HepG2 (cell line): Measurements from ENCODE around the gene MRPL28. TPM values are rescaled to one million over a fixed set of nuclear protein-coding genes. Genes with fewer than 3 reads are reported as not detected.

Source experiments
- ARID4A ChIP-seq: sonication (generic); formaldehyde crosslinking; IDR thresholded peaks from 2 replicates; pipeline ENCODE4 v1.5.0; 2020; ENCODE audit warnings: mild to moderate bottlenecking, missing genetic modification reagents, borderline replicate concordance
- DMTF1 ChIP-seq: sonication (generic); formaldehyde crosslinking; IDR thresholded peaks from 2 replicates; pipeline ENCODE4 v1.4.0; 2020; ENCODE audit warnings: mild to moderate bottlenecking, missing genetic modification reagents
- ELF4 ChIP-seq: sonication (generic); formaldehyde crosslinking; IDR thresholded peaks from 2 replicates; pipeline ENCODE4 v1.5.0; 2020; ENCODE audit warnings: missing genetic modification reagents, mild to moderate bottlenecking, moderate library complexity, borderline replicate concordance
- MXD3 ChIP-seq: IDR thresholded peaks from 2 replicates; pipeline ENCODE4 v1.6.1; 2016; ENCODE audit warnings: mild to moderate bottlenecking, missing biosample characterization, missing genetic modification reagents
- NR3C1 ChIP-seq: sonication (generic); formaldehyde crosslinking; IDR thresholded peaks from 2 replicates; pipeline ENCODE4 v1.4.0; 2020; ENCODE audit warnings: missing genetic modification reagents
- RELA ChIP-seq: sonication (generic); formaldehyde crosslinking; IDR thresholded peaks from 2 replicates; pipeline ENCODE4 v1.4.0; 2020; ENCODE audit warnings: missing genetic modification reagents
- UBTF ChIP-seq: sonication (generic); formaldehyde crosslinking; IDR thresholded peaks from 2 replicates; pipeline ENCODE4 v1.4.0; 2020; ENCODE audit warnings: mild to moderate bottlenecking, missing genetic modification reagents
- ZBTB26 ChIP-seq: IDR thresholded peaks from 2 replicates; pipeline ENCODE4 v1.6.1; 2016; ENCODE audit warnings: missing compliant biosample characterization, missing genetic modification reagents, borderline replicate concordance
- ZHX1 ChIP-seq: sonication (generic); formaldehyde crosslinking; IDR thresholded peaks from 2 replicates; pipeline ENCODE4 v1.8.1; 2022; ENCODE audit warnings: low read depth, mild to moderate bottlenecking, missing genetic modification reagents
- ZNF331 ChIP-seq: sonication (generic); formaldehyde crosslinking; IDR thresholded peaks from 2 replicates; pipeline ENCODE4 v1.4.0; 2020; ENCODE audit warnings: missing genetic modification reagents
- ZNF564 ChIP-seq: sonication (generic); formaldehyde crosslinking; IDR thresholded peaks from 2 replicates; pipeline ENCODE4 v1.8.1; 2023; ENCODE audit warnings: mild to moderate bottlenecking, missing genetic modification reagents
- ZNF713 ChIP-seq: sonication (generic); formaldehyde crosslinking; IDR thresholded peaks from 2 replicates; pipeline ENCODE4 v1.4.0; 2020; ENCODE audit warnings: mild to moderate bottlenecking, missing genetic modification reagents
- polyA plus RNA-seq, 8 experiments: library from polyadenylated mRNA; depleted of rRNA in 3 of 8; stranded (reverse) in 7 of 8; unstranded in 1 of 8; fragments of >200 nt; fragmentation: Illumina TruSeq in 4 of 8; extraction: Trizol in 4 of 8; gene quantifications; 2 replicates each; pipeline versions ENCODE4 v1.2.1 to v1.2.3, GENCODE V29; 2011 to 2016; ENCODE audit warnings: low read depth in 4 of 8, missing spikeins in 1 of 8, mixed read lengths in 1 of 8; ENCODE audit not compliant: insufficient read depth in 1 of 8
- total RNA-seq, 5 experiments: library from RNA; depleted of rRNA; stranded (reverse); fragments of >200 nt; fragmentation: Illumina TruSeq; extraction: Trizol; gene quantifications; 2 replicates each; pipeline ENCODE4 v1.2.3, GENCODE V29; 2016; ENCODE audit warnings: low read depth in 1 of 5

Gene MRPL28
- total and polyA plus RNA-seq, 2 of the 13 experiments (the other 11 are each of a cell fraction or from before 2014, with no cell fraction given), result 114 to 135 TPM

- TF ChIP-seq DMTF1 (CRISPR knock-in tag) (no peak), ELF4 (CRISPR knock-in tag) (no peak), ZHX1 (CRISPR knock-in tag) (peak; percentile 63; the same call in 1 of the 2 replicates), UBTF (CRISPR knock-in tag) (peak; percentile 57), ARID4A (CRISPR knock-in tag) (peak; percentile 79; the same call in 1 of the 2 replicates), ZNF331 (CRISPR knock-in tag) (peak; percentile 96), RELA (CRISPR knock-in tag) (no peak), ZBTB26 (CRISPR knock-in tag) (peak; percentile 18; the same call in 1 of the 2 replicates), ZNF713 (no peak), MXD3 (CRISPR knock-in tag) (peak; percentile 35; the same call in 1 of the 2 replicates), ZNF564 (CRISPR knock-in tag) (peak; percentile 74; the same call in 1 of the 2 replicates), NR3C1 (no peak)
These were observed 35.5 kb upstream of the MRPL28 start (continued) for GRCh38 chr16:405548-406506.
